Calu3 (cell line): ENCODE measurements around the gene TRPC4. TPM values are rescaled to one million over a fixed set of nuclear protein-coding genes. Genes with fewer than 3 reads are reported as not detected.

Source experiments
- BruUV-seq: library from RNA; stranded (reverse); fragments of 400-500 nt; replicated peaks from 2 replicates; lab custom pipeline; 2021; lab: Mats Ljungman, UMichigan
- CTCF ChIA-PET: fragments of 300-600 bp; sonication (Branson Sonifier 250); formaldehyde crosslinking; loops from one replicate; lab custom pipeline; 2022; ENCODE audit warnings: antibody characterized with exemption; lab: Charles Lee
- DNase-seq: peaks from one replicate; pipeline ENCODE4 v3.0.0; 2022
- H3K27ac Mint-ChIP-seq: one replicate; pipeline ENCODE4 v1.8.0; 2022; ENCODE audit warnings: mixed read lengths; ENCODE audit not compliant: unreplicated experiment
- H3K27me3 Mint-ChIP-seq: one replicate; pipeline ENCODE4 v1.8.0; 2022; ENCODE audit warnings: mixed read lengths; ENCODE audit not compliant: unreplicated experiment
- H3K36me3 Mint-ChIP-seq: one replicate; pipeline ENCODE4 v1.8.0; 2022; ENCODE audit warnings: mild to moderate bottlenecking, moderate library complexity, mixed read lengths; ENCODE audit not compliant: insufficient read depth, unreplicated experiment
- H3K4me1 Mint-ChIP-seq: one replicate; pipeline ENCODE4 v1.8.0; 2022; ENCODE audit warnings: mild to moderate bottlenecking, low read depth, mixed read lengths; ENCODE audit not compliant: unreplicated experiment
- H3K4me3 Mint-ChIP-seq: one replicate; pipeline ENCODE4 v1.8.0; 2022; ENCODE audit warnings: mild to moderate bottlenecking, low read depth, moderate library complexity, mixed read lengths; ENCODE audit not compliant: unreplicated experiment
- H3K9me3 Mint-ChIP-seq: one replicate; pipeline ENCODE4 v1.8.0; 2022; ENCODE audit warnings: low read depth, mixed read lengths; ENCODE audit not compliant: unreplicated experiment
- CTCF ChIP-seq: fragments of 200-600 bp; IDR thresholded peaks from one replicate; pipeline ENCODE4 v1.8.0; 2022; ENCODE audit warnings: antibody characterized with exemption; ENCODE audit not compliant: unreplicated experiment
- intact Hi-C: fragments of 100-400 bp; cut with micrococcal nuclease; formaldehyde crosslinking; loops from one replicate; pipeline ENCODE4 v1.10.0; 2022; ENCODE audit not compliant: unreplicated experiment
- total RNA-seq: library from RNA; stranded (reverse); gene quantifications from 2 replicates; pipeline ENCODE4 v1.2.3, GENCODE V29; 2022

Gene TRPC4
- total RNA-seq, 1 experiment from 2014 or later, result not detected

- BruUV-seq, result no TSS peak
- no peaks in the 10 kb centered on the region for H3K9me3 Mint-ChIP-seq
- DNase-seq, result no peak
- TF ChIP-seq CTCF, result no peak
- intact Hi-C loops, result no loop called here
- no peak overlapping the region for H3K27ac Mint-ChIP-seq
- CTCF ChIA-PET, result no interaction called here
- H3K4me1 Mint-ChIP-seq, result peaks cover 14% of the 10 kb centered on the region
- H3K36me3 Mint-ChIP-seq, result no peaks in the 10 kb centered on the region
- H3K4me3 Mint-ChIP-seq, result no peak overlapping the region
- H3K27me3 Mint-ChIP-seq, result no peaks in the 10 kb centered on the region
Measured at GRCh38 chr13:37709318-37709717, 160.3 kb downstream of the TRPC4 start.

GRCh38 chr13:37707739-37708500 lies 161.7 kb downstream of the TRPC4 start:
- BruUV-seq, result no TSS peak
- no peaks in the 10 kb centered on the region for H3K36me3 Mint-ChIP-seq
- no peaks in the 10 kb centered on the region for H3K27me3 Mint-ChIP-seq
- H3K9me3 Mint-ChIP-seq, result no peaks in the 10 kb centered on the region
- peaks cover 11% of the 10 kb centered on the region for H3K4me1 Mint-ChIP-seq
- H3K27ac Mint-ChIP-seq, result no peak overlapping the region
- CTCF ChIA-PET, result no interaction called here
- H3K4me3 Mint-ChIP-seq, result no peak overlapping the region
- TF ChIP-seq CTCF, result no peak
- intact Hi-C loops, result no loop called here
- DNase-seq, result no peak

GRCh38 chr13:37706041-37706440 lies 163.5 kb downstream of the TRPC4 start:
- H3K4me1 Mint-ChIP-seq, result peaks cover 11% of the 10 kb centered on the region
- no peak overlapping the region for H3K4me3 Mint-ChIP-seq

GRCh38 chr13:37701972-37702371 lies 167.6 kb downstream of the TRPC4 start:
- Mint-ChIP-seq H3K27me3 (no peaks in the 10 kb centered on the region), H3K9me3 (no peaks in the 10 kb centered on the region), H3K4me3 (no peak overlapping the region), H3K4me1 (peaks cover 3% of the 10 kb centered on the region), H3K27ac (no peak overlapping the region), H3K36me3 (no peaks in the 10 kb centered on the region)
- intact Hi-C loops, result no loop called here
- CTCF ChIA-PET, result no interaction called here
- BruUV-seq, result no TSS peak
- no peak for TF ChIP-seq CTCF
- no peak for DNase-seq

More at GRCh38 chr13:37706041-37706440, 163.5 kb downstream of the TRPC4 start:
- CTCF ChIA-PET, result no interaction called here
- H3K27me3 Mint-ChIP-seq, result no peaks in the 10 kb centered on the region
- no peak for DNase-seq
- intact Hi-C loops, result no loop called here
- no peaks in the 10 kb centered on the region for H3K36me3 Mint-ChIP-seq
- no TSS peak for BruUV-seq
- no peak overlapping the region for H3K27ac Mint-ChIP-seq
- TF ChIP-seq CTCF, result no peak
- no peaks in the 10 kb centered on the region for H3K9me3 Mint-ChIP-seq
